ENCODE measurements around the gene EPS8L2.

DNA sequence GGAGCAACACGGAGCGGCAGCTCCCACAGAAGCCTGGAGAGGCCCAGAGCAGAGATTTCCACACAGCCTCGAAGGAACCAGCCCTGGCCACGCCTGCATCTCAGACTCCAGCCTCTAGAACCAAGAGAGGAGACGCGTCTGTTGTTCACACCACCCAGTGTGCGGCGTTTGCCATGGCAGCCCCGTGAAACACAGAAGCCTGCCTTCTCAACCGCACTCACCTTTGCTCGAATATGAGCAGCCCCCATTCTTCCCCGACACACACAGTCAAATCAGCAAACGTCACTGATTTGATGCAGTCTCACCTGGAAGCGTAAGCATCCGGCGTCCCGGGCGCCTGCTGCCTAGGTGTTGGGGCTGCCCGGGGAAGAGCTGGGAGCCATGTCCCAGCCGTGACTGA lies 27.0 kb downstream of the EPS8L2 start:
- TF ChIP-seq, protein P1, sequence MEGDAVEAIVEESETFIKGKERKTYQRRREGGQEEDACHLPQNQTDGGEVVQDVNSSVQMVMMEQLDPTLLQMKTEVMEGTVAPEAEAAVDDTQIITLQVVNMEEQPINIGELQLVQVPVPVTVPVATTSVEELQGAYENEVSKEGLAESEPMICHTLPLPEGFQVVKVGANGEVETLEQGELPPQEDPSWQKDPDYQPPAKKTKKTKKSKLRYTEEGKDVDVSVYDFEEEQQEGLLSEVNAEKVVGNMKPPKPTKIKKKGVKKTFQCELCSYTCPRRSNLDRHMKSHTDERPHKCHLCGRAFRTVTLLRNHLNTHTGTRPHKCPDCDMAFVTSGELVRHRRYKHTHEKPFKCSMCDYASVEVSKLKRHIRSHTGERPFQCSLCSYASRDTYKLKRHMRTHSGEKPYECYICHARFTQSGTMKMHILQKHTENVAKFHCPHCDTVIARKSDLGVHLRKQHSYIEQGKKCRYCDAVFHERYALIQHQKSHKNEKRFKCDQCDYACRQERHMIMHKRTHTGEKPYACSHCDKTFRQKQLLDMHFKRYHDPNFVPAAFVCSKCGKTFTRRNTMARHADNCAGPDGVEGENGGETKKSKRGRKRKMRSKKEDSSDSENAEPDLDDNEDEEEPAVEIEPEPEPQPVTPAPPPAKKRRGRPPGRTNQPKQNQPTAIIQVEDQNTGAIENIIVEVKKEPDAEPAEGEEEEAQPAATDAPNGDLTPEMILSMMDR (IDR thresholded peaks at IDR 0.05; ENCODE audit: low read depth, low read length, missing input control) = no peak
- TF ChIP-seq, protein P2, sequence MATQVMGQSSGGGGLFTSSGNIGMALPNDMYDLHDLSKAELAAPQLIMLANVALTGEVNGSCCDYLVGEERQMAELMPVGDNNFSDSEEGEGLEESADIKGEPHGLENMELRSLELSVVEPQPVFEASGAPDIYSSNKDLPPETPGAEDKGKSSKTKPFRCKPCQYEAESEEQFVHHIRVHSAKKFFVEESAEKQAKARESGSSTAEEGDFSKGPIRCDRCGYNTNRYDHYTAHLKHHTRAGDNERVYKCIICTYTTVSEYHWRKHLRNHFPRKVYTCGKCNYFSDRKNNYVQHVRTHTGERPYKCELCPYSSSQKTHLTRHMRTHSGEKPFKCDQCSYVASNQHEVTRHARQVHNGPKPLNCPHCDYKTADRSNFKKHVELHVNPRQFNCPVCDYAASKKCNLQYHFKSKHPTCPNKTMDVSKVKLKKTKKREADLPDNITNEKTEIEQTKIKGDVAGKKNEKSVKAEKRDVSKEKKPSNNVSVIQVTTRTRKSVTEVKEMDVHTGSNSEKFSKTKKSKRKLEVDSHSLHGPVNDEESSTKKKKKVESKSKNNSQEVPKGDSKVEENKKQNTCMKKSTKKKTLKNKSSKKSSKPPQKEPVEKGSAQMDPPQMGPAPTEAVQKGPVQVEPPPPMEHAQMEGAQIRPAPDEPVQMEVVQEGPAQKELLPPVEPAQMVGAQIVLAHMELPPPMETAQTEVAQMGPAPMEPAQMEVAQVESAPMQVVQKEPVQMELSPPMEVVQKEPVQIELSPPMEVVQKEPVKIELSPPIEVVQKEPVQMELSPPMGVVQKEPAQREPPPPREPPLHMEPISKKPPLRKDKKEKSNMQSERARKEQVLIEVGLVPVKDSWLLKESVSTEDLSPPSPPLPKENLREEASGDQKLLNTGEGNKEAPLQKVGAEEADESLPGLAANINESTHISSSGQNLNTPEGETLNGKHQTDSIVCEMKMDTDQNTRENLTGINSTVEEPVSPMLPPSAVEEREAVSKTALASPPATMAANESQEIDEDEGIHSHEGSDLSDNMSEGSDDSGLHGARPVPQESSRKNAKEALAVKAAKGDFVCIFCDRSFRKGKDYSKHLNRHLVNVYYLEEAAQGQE (IDR thresholded peaks at IDR 0.05) = no peak
